D721Med (cell line): ENCODE measurements around the gene FGD2.

ENCODE experiments used
- DNase-seq: peaks from one replicate; pipeline ENCODE4 v3.0.0; 2011; ENCODE audit warnings: low spot score; ENCODE audit not compliant: insufficient read length
- FAIRE-seq: peaks from 2 replicates; lab custom pipeline; 2011; peaks lifted over from hg19 to GRCh38; lab: Jason Lieb, UNC
- CTCF ChIP-seq: IDR thresholded peaks from 2 replicates; pipeline ENCODE4 v1.5.1; 2012; ENCODE audit warnings: mild to moderate bottlenecking, control low read depth; ENCODE audit not compliant: insufficient read depth; ENCODE audit errors: missing control alignments

FGD2 gene

DNA sequence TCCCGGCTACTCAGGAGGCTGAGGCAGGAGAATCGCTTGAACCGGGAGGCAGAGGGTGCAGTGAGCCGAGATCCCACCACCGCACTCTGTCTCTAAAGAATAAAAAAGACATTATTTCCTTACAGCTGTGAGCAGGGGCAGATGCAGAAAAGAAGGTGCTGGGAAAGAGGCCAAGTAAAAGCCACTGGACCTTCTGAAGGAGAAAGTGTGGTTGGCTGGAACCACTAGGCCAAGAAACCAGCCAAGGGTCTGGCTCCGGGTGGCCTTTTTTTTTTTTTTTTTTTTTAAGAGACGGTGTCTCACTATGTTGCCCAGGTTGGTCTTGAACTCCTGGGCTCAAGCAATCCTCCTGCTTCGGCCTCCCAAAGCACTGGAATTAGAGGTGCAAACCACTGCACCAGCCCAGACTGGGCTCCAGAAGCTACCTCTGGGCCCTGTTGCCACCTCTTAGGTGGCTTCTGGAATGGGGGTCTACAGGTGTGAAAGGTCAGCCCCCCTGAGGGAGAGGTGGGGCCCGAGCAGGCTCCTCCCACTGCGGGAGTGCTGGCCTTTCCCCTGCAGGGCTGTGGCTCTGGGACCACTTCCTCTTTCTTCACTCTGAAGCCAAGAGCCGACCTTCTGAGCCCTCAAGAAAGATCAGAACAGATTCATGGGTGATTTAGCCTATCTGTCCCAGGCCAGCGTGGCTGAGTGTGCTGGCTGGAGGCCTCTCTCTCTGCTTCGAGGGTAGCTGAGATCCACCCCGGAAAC, at the start of gene FGD2:
FGD2 (plus strand) TSS at position 595 of the 750 bp plus-strand sequence. CDS start 163 bp downstream, outside the sequence.
- TF ChIP-seq CTCF: no peak
- FAIRE-seq (no peak), DNase-seq (no peak)

DNA sequence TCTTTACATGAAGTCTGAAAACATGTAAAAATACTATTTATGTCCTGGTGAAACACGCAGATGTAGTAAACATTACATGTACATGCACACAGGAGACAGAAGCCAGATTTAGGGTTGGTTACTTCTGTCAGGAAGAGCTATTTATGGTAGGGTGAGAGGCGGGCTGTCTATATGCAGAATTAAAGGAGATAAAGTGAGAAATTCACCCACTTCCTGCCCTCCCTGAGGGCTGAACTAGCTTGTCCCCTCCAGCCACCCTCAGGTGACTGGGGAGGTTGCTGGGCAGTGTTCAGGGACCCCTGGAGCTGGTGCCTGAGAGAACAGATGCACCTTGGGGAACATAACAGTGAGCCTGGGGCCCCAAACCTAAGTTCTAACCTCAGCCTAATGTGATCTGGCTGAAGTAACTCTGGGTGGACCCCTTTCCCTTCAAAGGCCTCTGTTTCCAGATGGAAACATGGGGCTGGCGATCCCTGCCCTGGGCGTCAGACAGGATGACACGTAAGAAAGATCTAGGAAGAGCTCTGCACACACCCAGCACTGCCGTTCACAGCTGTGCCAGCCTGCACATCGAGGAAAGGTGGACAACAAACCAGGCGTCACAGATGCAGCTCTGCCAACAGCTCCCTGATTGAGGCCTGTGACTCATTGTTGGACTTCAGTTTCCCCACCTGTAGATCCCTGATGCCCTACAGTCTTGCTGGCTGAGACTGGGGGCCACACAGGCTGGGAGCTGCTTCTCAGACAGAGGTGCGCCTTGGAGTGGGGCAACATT, 49.6 kb upstream of the FGD2 start:
- FAIRE-seq (no peak), DNase-seq (no peak)
- TF ChIP-seq CTCF: no peak

- no peak for FAIRE-seq
- no peak for DNase-seq
- no peak for TF ChIP-seq CTCF
Observed at GRCh38 chr6:36956446-36956820, 49.0 kb upstream of the FGD2 start.

GRCh38 chr6:36957773-36958271, 47.6 kb upstream of the FGD2 start:
- FAIRE-seq: no peak
- TF ChIP-seq CTCF: no peak

DNA sequence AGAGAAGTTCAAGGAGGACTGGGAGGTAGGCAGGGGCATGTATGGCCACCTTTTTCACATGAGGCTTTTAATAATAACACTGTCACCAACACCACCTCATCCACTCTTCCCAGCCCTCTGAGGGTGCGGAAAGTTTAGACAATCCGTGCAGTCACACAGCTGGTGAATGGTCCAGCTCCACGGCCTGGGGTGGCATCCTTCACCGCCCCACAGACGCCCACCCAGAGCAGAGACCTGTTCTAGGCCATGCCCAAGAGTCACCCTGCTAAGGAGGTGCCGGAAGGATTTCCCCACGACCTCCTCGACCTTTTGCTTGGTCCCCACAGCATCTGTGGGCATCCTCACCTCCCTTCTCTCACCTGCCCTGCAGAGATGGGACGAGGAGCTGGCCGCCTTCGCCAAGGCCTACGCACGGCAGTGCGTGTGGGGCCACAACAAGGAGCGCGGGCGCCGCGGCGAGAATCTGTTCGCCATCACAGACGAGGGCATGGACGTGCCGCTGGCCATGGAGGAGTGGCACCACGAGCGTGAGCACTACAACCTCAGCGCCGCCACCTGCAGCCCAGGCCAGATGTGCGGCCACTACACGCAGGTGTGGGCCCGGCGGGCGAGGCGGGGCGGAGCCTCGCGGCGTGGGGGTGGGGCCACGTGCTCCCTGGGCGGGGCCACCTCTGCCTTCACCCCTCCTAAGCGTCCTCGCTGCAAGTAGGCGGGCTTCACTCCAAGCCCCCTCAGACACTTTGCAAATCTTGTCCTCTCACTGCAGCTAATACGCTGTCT, 46.5 kb upstream of the FGD2 start:
- FAIRE-seq (no peak), DNase-seq (no peak)
- no peak for TF ChIP-seq CTCF

More at GRCh38 chr6:36957773-36958271, 47.6 kb upstream of the FGD2 start:
- no peak for DNase-seq

DNA sequence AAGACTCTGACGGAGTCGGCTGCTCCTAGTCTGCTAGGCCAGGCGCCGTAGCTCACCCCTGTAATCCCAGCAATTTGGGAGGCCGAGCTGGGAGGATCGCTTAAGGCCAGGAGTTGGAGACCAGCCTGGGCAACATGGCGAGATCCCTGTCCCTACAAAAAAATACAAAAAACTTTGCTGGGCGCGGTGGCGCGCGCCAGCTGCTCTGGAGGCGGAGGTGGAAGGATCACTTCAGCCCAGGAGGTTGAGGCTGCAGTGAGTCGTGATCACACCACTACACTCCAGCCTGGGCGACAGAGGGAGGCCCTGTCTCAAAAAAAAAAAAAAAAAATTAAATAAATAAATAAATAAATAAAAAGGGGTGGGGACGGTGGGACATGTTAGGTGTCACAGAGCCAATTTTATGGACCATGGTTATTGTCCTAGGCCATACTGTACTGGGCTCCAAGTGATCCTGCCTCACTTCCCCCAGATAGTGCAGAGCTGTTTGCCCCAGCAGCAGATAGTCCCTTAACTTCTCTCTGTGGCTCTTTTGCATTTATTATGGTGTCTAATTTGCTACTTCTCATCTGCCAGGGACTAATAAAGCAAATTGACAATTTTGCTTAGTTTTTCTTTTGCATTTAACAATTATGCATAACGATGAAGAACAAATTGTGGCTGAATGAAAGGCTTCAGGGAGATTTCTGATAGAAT, 45.8 kb upstream of the FGD2 start:
- DNase-seq (no peak), FAIRE-seq (no peak)
- TF ChIP-seq CTCF: no peak
